K562 (cell line): ENCODE measurements around the gene NIPSNAP2. TPM values are rescaled to one million over a fixed set of nuclear protein-coding genes. Genes with fewer than 3 reads are reported as not detected.
"Not testable (repeated sequence)": the region's sequence is repeated elsewhere in the genome, so short reads cannot be mapped to it uniquely, and the experiment has no call there.

Source experiments
- ATAC-seq: fragments of 200-7000 bp; cut with Tn5 transposase; 3 replicates; pipeline ENCODE4 v1.9.1; 2020; ENCODE audit warnings: moderate library complexity
- BruUV-seq: library from RNA; stranded (reverse); fragments of 400-500 nt; replicated peaks from 2 replicates; lab custom pipeline; 2021; lab: Mats Ljungman, UMichigan
- CTCF ChIA-PET: fragments of 300-600 bp; formaldehyde crosslinking; extraction: SDS; loops from one replicate; lab custom pipeline; 2021; ENCODE audit warnings: low intra/inter-chr PET ratio; lab: Yijun Ruan, JAX
- POLR2A ChIA-PET: fragments of 300-600, 350-650 bp; sonication (Branson Sonifier 250); formaldehyde crosslinking; extraction: SDS; loops from one replicate; lab custom pipeline; 2021; ENCODE audit warnings: antibody characterized with exemption, inconsistent platforms; lab: Yijun Ruan, JAX
- DNase-seq, 4 experiments: peaks; one replicate each; pipeline versions ENCODE4 v3.0.0 to v3.0.0-alpha.2; 2011 to 2018; ENCODE audit warnings: low spot score in 3 of 4, mixed read lengths in 3 of 4; ENCODE audit errors: extremely low read depth in 1 of 4
- FAIRE-seq: peaks from 2 replicates; lab custom pipeline; 2011; peaks lifted over from hg19 to GRCh38; lab: Jason Lieb, UNC
- H2AFZ ChIP-seq: 2 replicates; pipeline ENCODE4 v1.6.0; 2011; ENCODE audit warnings: low read depth, low read length, control low read depth, inconsistent platforms
- H3K27ac ChIP-seq: fragments of 200-600 bp; 3 replicates; pipeline ENCODE4 v1.8.0; 2011; ENCODE audit warnings: low read depth, mild to moderate bottlenecking, control low read depth, inconsistent platforms, low read length, moderate library complexity, mixed read lengths; ENCODE audit errors: extremely low read depth
- H3K27me3 ChIP-seq, 2 experiments: fragments of 300-600 bp in 1 of 2; 2 replicates in 1 of 2; 3 replicates in 1 of 2; pipeline versions ENCODE4 v1.6.0 to v1.8.0; 2011; ENCODE audit warnings: inconsistent platforms in 2 of 2, low read length in 2 of 2, mild to moderate bottlenecking in 1 of 2, mixed read lengths in 1 of 2, moderate library complexity in 1 of 2; ENCODE audit not compliant: control insufficient read depth in 2 of 2, insufficient read depth in 2 of 2
- H3K36me3 ChIP-seq: fragments of 300-600 bp; 3 replicates; pipeline ENCODE4 v1.8.0; 2011; ENCODE audit warnings: mild to moderate bottlenecking, low read length, inconsistent platforms; ENCODE audit not compliant: control insufficient read depth, insufficient read depth
- H3K4me1 ChIP-seq, 2 experiments: fragments of 200-600 bp in 1 of 2; replicated peaks in 1 of 2; 2 replicates in 1 of 2; 3 replicates in 1 of 2; pipeline versions ENCODE4 v1.5.1 to v1.8.0; 2011; ENCODE audit warnings: inconsistent platforms in 2 of 2, low read length in 2 of 2, mild to moderate bottlenecking in 1 of 2, mixed read lengths in 1 of 2, moderate library complexity in 1 of 2; ENCODE audit not compliant: control insufficient read depth in 2 of 2, insufficient read depth in 2 of 2
- H3K4me2 ChIP-seq: 2 replicates; pipeline ENCODE4 v1.6.1; 2011; ENCODE audit warnings: low read length, control low read depth, inconsistent platforms, mixed read lengths; ENCODE audit not compliant: insufficient read depth
- H3K4me3 ChIP-seq: fragments of 200-600 bp; sonication (generic), shearing (Covaris generic); 2 replicates; pipeline ENCODE4 v1.5.1; 2016; ENCODE audit warnings: control low read depth, inconsistent platforms
- H3K79me2 ChIP-seq: fragments of 200-600 bp; 3 replicates; pipeline ENCODE4 v1.8.0; 2011; ENCODE audit warnings: low read length, inconsistent platforms; ENCODE audit not compliant: control insufficient read depth, insufficient read depth
- H3K9ac ChIP-seq, 2 experiments: 2 replicates each; pipeline versions ENCODE4 v1.6.0 to v1.6.1; 2011; ENCODE audit warnings: low read depth in 2 of 2, low read length in 2 of 2, control low read depth in 1 of 2, inconsistent platforms in 1 of 2, mild to moderate bottlenecking in 1 of 2, mixed read lengths in 1 of 2; ENCODE audit not compliant: insufficient read depth in 1 of 2
- H3K9me1 ChIP-seq: one replicate; pipeline ENCODE4 v1.6.0; 2011; ENCODE audit warnings: inconsistent platforms, mild to moderate bottlenecking, low read length, moderate library complexity; ENCODE audit not compliant: control insufficient read depth, insufficient read depth
- H3K9me3 ChIP-seq: replicated peaks from 2 replicates; pipeline ENCODE4 v1.5.1; 2011; ENCODE audit warnings: low read depth, low read length, inconsistent platforms; ENCODE audit not compliant: control insufficient read depth, insufficient read depth
- H4K20me1 ChIP-seq: replicated peaks from 2 replicates; pipeline ENCODE4 v1.6.1; 2011; ENCODE audit warnings: low read length, inconsistent platforms, mixed read lengths; ENCODE audit not compliant: control insufficient read depth, insufficient read depth
- DDX20 ChIP-seq: fragments of 450-650 bp; IDR thresholded peaks from 2 replicates; pipeline ENCODE4 v1.6.1; 2016; ENCODE audit warnings: missing genetic modification characterization, low read depth, mild to moderate bottlenecking, missing compliant biosample characterization, moderate library complexity
- MGA ChIP-seq: fragments of 450-650 bp; IDR thresholded peaks from 2 replicates; pipeline ENCODE4 v1.6.1; 2016; ENCODE audit warnings: mild to moderate bottlenecking, moderate library complexity
- NFE2 ChIP-seq: IDR thresholded peaks from 2 replicates; pipeline ENCODE4 v1.6.1; 2014; ENCODE audit warnings: antibody characterized with exemption, low read depth
- NFXL1 ChIP-seq: fragments of 450-650 bp; formaldehyde crosslinking; IDR thresholded peaks from 2 replicates; pipeline ENCODE4 v1.4.0; 2021; ENCODE audit warnings: mild to moderate bottlenecking
- WGBS: fragments of 100-300 bp; shearing (Covaris generic); methylation state at CpG from one replicate; pipeline ENCODE4 v1.1.6; 2016; ENCODE audit warnings: low coverage, mixed read lengths; ENCODE audit not compliant: insufficient coverage; ENCODE audit errors: missing lambda C conversion rate; 5-methylcytosine and 5-hydroxymethylcytosine counted together
- in situ Hi-C: fragments of 300-500 bp; cut with MboI; formaldehyde crosslinking; loops from 4 replicates; pipeline ENCODE4 v1.15.0; 2018; ENCODE audit warnings: inconsistent platforms, mixed read lengths
- intact Hi-C: fragments of 100-400 bp; cut with micrococcal nuclease; formaldehyde crosslinking; loops from 2 replicates; pipeline ENCODE4 v1.14.2; 2022
- polyA plus RNA-seq, 8 experiments: library from polyadenylated mRNA; depleted of rRNA in 4 of 8; stranded (reverse) in 5 of 8; unstranded in 3 of 8; fragments of >200 nt; fragmentation: Nextera tagmentation in 2 of 8; fragmentation: Illumina TruSeq in 1 of 8; extraction: Ambion mirVana in 2 of 8; extraction: Trizol in 1 of 8; gene quantifications; 2 replicates each; pipeline versions ENCODE4 v1.2.1 to v1.2.3, GENCODE V29; 2011 to 2014; ENCODE audit warnings: inconsistent platforms in 1 of 8, missing spikeins in 1 of 8
- total RNA-seq, 7 experiments: library from RNA; depleted of rRNA in 6 of 7; stranded (reverse); fragments of >200 nt in 6 of 7; fragmentation: Illumina TruSeq in 2 of 7; extraction: Trizol in 2 of 7; gene quantifications; 2 replicates each; pipeline versions ENCODE4 v1.2.1 to v1.2.3, GENCODE V29; 2011 to 2021; ENCODE audit warnings: low replicate concordance in 1 of 7

The NIPSNAP2 gene
- total and polyA plus RNA-seq, 9 of the 15 experiments (the other 6 are each of a cell fraction or from before 2014, with no cell fraction given) = 24.9 to 107 (median 53.0) TPM

GRCh38 chr7:56040730-56041129, 76.3 kb downstream of the NIPSNAP2 start (continued):
- TF ChIP-seq MGA (no peak), DDX20 (no peak), NFE2 (no peak), NFXL1 (no peak)

GRCh38 chr7:56045758-56046157, 81.4 kb downstream of the NIPSNAP2 start:
- intact Hi-C loops, H4K20me1 ChIP-seq, H2AFZ ChIP-seq, in situ Hi-C loops, BruUV-seq, H3K9me3 ChIP-seq, H3K9ac ChIP-seq, H3K36me3 ChIP-seq, H3K4me3 ChIP-seq, H3K27ac ChIP-seq, DNase-seq, ATAC-seq, H3K9me1 ChIP-seq, H3K27me3 ChIP-seq, H3K4me2 ChIP-seq, CTCF ChIA-PET, FAIRE-seq: not testable (repeated sequence)
- peaks cover 9 to 18% of the 10 kb centered on the region in 2 experiments; a peak in 3 of 5 replicates for H3K4me1 ChIP-seq
- peaks cover 21% of the 10 kb centered on the region for H3K79me2 ChIP-seq
- 70% methylated on average over 2 of the region's 2 CpGs for WGBS
- POLR2A ChIA-PET = interaction anchor here (0.6 to 1.5 kb wide), 2 partner anchors 17 to 283 kb away, joined by 3 read pairs; no protein-coding TSS in a partner anchor
